Activated CD8-positive, alpha-beta T cell treated with anti-CD3 and anti-CD28 coated beads for 36 hours (primary cell): ENCODE results near the gene SORD. TPM values are rescaled to one million over a fixed set of nuclear protein-coding genes. Genes with fewer than 3 reads are reported as not detected.
"Not testable (repeated sequence)": the region's sequence is repeated elsewhere in the genome, so short reads cannot be mapped to it uniquely, and the experiment has no call there.

ENCODE experiments used
- ATAC-seq: fragments of 200-7000 bp; cut with Tn5 transposase; one replicate; pipeline ENCODE4 v1.10.0; 2021; ENCODE audit warnings: mild to moderate bottlenecking, moderate library complexity
- CTCF ChIA-PET: fragments of 350-600 bp; sonication (Branson Sonifier 250); formaldehyde crosslinking; loops from one replicate; lab custom pipeline; 2021; ENCODE audit warnings: antibody characterized with exemption; lab: Charles Lee
- POLR2A ChIA-PET: fragments of 350-600 bp; sonication (Branson Sonifier 250); formaldehyde crosslinking; loops from one replicate; lab custom pipeline; 2021; ENCODE audit warnings: antibody characterized with exemption; lab: Charles Lee
- DNase-seq: peaks from one replicate; pipeline ENCODE4 v3.0.0-alpha.2; 2020
- H3K27ac Mint-ChIP-seq: one replicate; pipeline ENCODE4 v1.8.0; 2021; ENCODE audit warnings: mild to moderate bottlenecking, mixed read lengths
- H3K27me3 Mint-ChIP-seq: one replicate; pipeline ENCODE4 v1.8.0; 2021; ENCODE audit warnings: mixed read lengths
- H3K36me3 Mint-ChIP-seq: one replicate; pipeline ENCODE4 v1.8.0; 2021; ENCODE audit warnings: low read depth, mixed read lengths
- H3K4me1 Mint-ChIP-seq: one replicate; pipeline ENCODE4 v1.8.0; 2021; ENCODE audit warnings: low read depth, mixed read lengths
- H3K4me3 Mint-ChIP-seq: one replicate; pipeline ENCODE4 v1.8.0; 2021; ENCODE audit warnings: mild to moderate bottlenecking, moderate library complexity, mixed read lengths
- H3K9me3 Mint-ChIP-seq: one replicate; pipeline ENCODE4 v1.8.0; 2021; ENCODE audit warnings: mixed read lengths
- intact Hi-C: fragments of 100-400 bp; cut with micrococcal nuclease; formaldehyde crosslinking; loops from one replicate; pipeline ENCODE4 v1.10.0; 2022
- total RNA-seq, 2 experiments: library from RNA; stranded (reverse); gene quantifications; one replicate each; pipeline ENCODE4 v1.2.3, GENCODE V29; 2021
- TF ChIP-seq, protein P1 (sequence below): fragments of 200-600 bp; IDR thresholded peaks from one replicate; pipeline ENCODE4 v1.8.0; 2022; ENCODE audit warnings: antibody characterized with exemption, mild to moderate bottlenecking

The SORD gene
- total RNA-seq, 2 experiments from 2014 or later, result 27.9 to 28.7 TPM

DNA sequence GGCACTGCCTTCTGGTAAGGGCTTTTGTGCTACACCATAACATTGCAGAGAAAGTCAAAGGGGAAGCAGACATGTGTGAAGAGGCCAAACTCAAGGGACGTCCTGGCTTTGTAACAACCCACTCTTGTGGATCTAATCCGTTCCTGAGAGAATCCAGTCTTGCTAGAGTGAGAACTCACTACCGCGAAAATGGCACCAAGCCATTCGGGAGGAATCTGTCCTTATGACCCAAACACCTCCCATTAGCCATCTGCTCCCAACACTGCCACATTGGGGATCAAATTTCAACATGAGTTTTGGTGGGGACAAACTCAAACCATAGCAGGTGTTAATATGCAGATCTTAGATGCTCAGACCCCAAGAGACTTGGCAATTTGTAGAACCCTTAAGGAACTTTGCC is 56.2 kb downstream of the SORD start:
- H3K36me3 Mint-ChIP-seq, H3K27me3 Mint-ChIP-seq, intact Hi-C loops, H3K4me3 Mint-ChIP-seq, H3K27ac Mint-ChIP-seq, DNase-seq, H3K9me3 Mint-ChIP-seq, H3K4me1 Mint-ChIP-seq, ATAC-seq, POLR2A ChIA-PET, CTCF ChIA-PET: not testable (repeated sequence)

DNA sequence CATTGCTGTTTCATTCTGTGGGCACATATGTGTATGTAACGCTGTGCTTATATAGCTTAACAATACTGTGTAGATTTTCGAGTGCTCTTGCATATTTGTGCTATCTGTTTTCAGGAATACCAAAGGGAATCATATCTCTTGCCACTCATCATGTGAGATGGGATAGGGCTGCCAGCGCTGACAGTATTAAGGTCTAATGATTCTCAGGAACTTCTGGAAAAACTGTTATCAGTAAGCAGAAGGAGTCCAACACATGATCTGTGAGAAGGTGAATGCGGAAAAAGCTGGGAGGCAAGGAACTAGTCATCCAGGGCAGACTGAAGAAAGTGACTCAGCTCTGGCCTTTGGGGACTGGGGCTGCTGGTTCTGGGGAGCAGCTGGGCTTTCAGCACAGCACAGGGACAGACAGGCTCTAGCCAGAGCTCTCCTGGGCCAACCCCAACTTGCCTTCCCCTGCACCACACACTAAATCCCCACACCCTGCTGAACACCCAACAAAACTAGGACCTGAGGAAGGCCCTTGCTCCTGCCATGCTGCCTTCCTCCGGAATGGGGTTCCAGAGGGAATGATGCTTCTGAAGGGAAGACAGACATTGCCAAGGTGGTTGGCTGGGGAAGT is 56.7 kb downstream of the SORD start:
- H3K9me3 Mint-ChIP-seq, H3K4me3 Mint-ChIP-seq, DNase-seq, H3K36me3 Mint-ChIP-seq, ATAC-seq, POLR2A ChIA-PET, intact Hi-C loops, H3K27me3 Mint-ChIP-seq, CTCF ChIA-PET, H3K27ac Mint-ChIP-seq, H3K4me1 Mint-ChIP-seq: not testable (repeated sequence)

DNA sequence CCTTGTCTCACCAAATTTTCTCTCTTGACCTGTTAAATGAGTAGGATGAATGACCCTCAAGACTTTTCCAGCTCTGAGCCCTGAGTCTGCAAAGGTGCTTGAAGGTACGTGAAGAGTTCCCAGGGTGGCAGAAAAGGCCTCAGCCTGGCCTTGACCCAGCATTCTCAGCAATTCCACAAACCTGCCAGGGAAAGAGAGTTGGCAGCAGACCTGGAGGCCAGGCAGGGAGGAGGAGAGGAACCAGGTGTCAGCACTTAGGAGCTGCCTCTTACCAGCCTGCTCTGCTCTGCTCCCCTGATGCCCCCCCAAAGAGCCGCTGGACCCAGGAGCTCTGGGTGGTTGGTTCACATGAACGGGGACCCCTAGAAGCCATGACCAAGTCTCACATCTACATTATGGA is 57.6 kb downstream of the SORD start:
- not testable (repeated sequence) for H3K9me3 Mint-ChIP-seq
- CTCF ChIA-PET, result interaction anchor here (0.9 kb wide), 1 partner anchor 37 kb away, joined by 3 read pairs; no protein-coding TSS in a partner anchor

GRCh38 chr15:45082412-45082811 is 59.4 kb downstream of the SORD start:
- H3K36me3 Mint-ChIP-seq, DNase-seq, H3K4me1 Mint-ChIP-seq, H3K4me3 Mint-ChIP-seq, H3K27ac Mint-ChIP-seq, intact Hi-C loops, POLR2A ChIA-PET, H3K9me3 Mint-ChIP-seq, ATAC-seq: not testable (repeated sequence)
- peaks cover 11% of the 10 kb centered on the region for H3K27me3 Mint-ChIP-seq
- CTCF ChIA-PET, result interaction anchor here (1.6 kb wide), 1 partner anchor 36 kb away, joined by 4 read pairs; no protein-coding TSS in a partner anchor

More for the DNA sequence above, 57.6 kb downstream of the SORD start:
- POLR2A ChIA-PET, result interaction anchor here (0.6 kb wide), 1 partner anchor 36 kb away, joined by 3 read pairs; no protein-coding TSS in a partner anchor
- DNase-seq, H3K27me3 Mint-ChIP-seq, H3K36me3 Mint-ChIP-seq, H3K27ac Mint-ChIP-seq, H3K4me1 Mint-ChIP-seq, ATAC-seq, H3K4me3 Mint-ChIP-seq, intact Hi-C loops: not testable (repeated sequence)

GRCh38 chr15:45083223-45083622 is 60.2 kb downstream of the SORD start:
- intact Hi-C loops, result no loop called here
- ChIA-PET CTCF (interaction anchor here (1.6 kb wide), 1 partner anchor 35 kb away, joined by 4 read pairs; no protein-coding TSS in a partner anchor), POLR2A (no interaction called here)
- Mint-ChIP-seq H3K27me3 (peaks cover 13% of the 10 kb centered on the region), H3K4me1 (no peaks in the 10 kb centered on the region), H3K4me3 (no peak overlapping the region), H3K27ac (no peak overlapping the region), H3K9me3 (no peaks in the 10 kb centered on the region), H3K36me3 (no peaks in the 10 kb centered on the region)
- ATAC-seq, result no peak
- no peak for DNase-seq
- TF ChIP-seq, protein P1, sequence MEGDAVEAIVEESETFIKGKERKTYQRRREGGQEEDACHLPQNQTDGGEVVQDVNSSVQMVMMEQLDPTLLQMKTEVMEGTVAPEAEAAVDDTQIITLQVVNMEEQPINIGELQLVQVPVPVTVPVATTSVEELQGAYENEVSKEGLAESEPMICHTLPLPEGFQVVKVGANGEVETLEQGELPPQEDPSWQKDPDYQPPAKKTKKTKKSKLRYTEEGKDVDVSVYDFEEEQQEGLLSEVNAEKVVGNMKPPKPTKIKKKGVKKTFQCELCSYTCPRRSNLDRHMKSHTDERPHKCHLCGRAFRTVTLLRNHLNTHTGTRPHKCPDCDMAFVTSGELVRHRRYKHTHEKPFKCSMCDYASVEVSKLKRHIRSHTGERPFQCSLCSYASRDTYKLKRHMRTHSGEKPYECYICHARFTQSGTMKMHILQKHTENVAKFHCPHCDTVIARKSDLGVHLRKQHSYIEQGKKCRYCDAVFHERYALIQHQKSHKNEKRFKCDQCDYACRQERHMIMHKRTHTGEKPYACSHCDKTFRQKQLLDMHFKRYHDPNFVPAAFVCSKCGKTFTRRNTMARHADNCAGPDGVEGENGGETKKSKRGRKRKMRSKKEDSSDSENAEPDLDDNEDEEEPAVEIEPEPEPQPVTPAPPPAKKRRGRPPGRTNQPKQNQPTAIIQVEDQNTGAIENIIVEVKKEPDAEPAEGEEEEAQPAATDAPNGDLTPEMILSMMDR, result no peak

DNA sequence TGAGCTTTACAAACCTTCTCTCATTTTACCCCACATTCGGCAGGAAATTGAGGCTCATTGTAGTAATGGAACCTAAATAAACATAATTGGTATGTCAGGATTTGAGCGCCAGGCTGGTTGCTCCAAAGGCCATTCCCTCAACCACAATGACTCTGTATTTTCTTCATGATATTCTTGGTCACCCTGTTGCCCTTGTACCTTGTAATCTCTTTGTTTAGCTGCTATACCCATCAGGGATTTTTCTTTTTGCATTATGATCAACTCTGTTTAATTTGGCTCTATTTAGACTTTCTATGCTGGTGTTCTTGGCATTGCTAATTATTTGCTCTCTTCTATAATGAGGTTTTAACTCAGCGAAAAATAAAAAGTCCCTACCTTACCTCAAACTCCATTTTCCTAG is 61.2 kb downstream of the SORD start:
- Mint-ChIP-seq H3K36me3 (no peaks in the 10 kb centered on the region), H3K27ac (no peak overlapping the region), H3K27me3 (peaks cover 13% of the 10 kb centered on the region), H3K4me3 (no peak overlapping the region), H3K4me1 (no peaks in the 10 kb centered on the region), H3K9me3 (no peaks in the 10 kb centered on the region)
- TF ChIP-seq, protein P1, result no peak
- no peak for ATAC-seq
- DNase-seq, result no peak
- ChIA-PET CTCF (no interaction called here), POLR2A (no interaction called here)
- intact Hi-C loops, result no loop called here

DNA sequence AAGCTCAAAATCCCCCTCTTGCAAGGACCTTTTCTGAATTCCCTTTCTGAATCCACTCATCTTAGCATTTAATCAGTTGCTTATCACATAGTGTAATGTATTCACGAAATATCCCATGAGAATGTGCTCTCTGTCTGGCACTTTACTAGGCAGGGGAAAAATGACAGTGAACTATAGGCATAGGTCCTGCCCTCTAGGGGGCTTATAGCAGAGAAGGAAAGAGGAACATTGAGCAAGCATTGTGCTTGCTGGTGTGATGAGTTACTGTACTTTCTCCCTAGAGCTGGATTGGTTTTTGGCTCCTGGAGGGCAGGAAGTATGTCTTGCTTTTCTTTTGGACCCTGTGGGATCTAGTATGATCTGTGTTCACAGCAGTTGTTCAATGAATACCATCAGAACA is 64.5 kb downstream of the SORD start:
- intact Hi-C loops, result no loop called here
- TF ChIP-seq, protein P1, result no peak
- DNase-seq (no peak), ATAC-seq (no peak)
- Mint-ChIP-seq H3K27ac (no peak overlapping the region), H3K4me1 (no peaks in the 10 kb centered on the region), H3K4me3 (no peak overlapping the region), H3K27me3 (peaks cover 28% of the 10 kb centered on the region), H3K36me3 (no peaks in the 10 kb centered on the region), H3K9me3 (no peaks in the 10 kb centered on the region)
- POLR2A ChIA-PET, result no interaction called here
- CTCF ChIA-PET, result interaction anchor here (2.2 kb wide), 1 partner anchor 31 kb away, joined by 10 read pairs; no protein-coding TSS in a partner anchor
